HG03064 (cell line): ENCODE results near the gene MRPL58.
A peak's percentile ranks its signal among the peaks of the same experiment; 100 is the strongest.
"Not testable (repeated sequence)": the region's sequence is repeated elsewhere in the genome, so short reads cannot be mapped to it uniquely, and the experiment has no call there.

Experiments
- ATAC-seq: cut with Tn5 transposase; IDR thresholded peaks from one replicate; pipeline ENCODE4 v1.9.1; 2021; ENCODE audit warnings: low read depth; ENCODE audit not compliant: unreplicated experiment

MRPL58 gene

DNA sequence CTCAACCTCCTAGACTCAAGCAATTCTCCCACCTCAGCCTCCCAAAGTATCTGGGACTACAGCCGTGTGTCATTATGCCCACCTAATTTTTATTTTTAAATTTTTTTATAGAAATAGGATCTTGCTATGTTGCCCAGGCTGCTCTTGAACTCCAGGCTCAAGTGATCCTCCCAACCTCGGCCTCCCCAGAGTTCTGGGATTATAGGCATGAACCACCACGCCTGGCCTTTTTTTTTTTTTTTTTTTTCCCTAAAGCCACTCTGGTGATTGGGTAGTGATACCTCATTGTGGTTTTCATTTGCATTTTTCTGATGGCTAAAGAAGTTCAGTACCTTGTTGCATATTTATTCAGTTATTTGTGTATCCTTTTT is 26.3 kb upstream of the MRPL58 start:
- no peak for ATAC-seq

DNA sequence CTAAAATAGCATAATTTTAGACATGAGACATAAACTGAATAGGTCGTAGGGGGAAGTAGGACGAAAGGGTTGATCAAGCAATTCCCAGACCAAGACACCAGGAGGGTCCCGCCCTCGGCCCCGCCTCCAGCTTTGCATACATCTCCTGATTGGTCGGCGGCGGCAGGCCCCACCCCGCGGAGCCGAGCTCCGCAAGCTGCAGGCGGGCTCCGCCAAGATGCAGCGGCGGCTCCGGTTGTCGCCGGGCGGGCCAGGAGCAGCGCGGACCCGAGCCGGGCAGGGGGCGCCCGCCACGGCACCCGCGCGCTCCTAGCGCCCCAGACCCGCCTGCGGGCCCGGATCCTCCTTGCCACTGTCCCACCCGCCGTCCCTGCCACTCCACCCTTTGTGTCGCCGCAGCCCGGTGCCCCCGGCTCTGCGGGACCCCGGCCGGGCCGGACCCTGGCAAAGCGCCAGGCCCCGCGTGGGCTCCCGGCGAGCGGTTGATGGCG is 25.0 kb upstream of the MRPL58 start, which contains the start of gene CDR2L:
Gene CDR2L, plus strand, starts transcription at position 215 of the 491 bp plus-strand sequence. CDS start 412 bp downstream, outside the sequence.
- peak; percentile 85 for ATAC-seq

DNA sequence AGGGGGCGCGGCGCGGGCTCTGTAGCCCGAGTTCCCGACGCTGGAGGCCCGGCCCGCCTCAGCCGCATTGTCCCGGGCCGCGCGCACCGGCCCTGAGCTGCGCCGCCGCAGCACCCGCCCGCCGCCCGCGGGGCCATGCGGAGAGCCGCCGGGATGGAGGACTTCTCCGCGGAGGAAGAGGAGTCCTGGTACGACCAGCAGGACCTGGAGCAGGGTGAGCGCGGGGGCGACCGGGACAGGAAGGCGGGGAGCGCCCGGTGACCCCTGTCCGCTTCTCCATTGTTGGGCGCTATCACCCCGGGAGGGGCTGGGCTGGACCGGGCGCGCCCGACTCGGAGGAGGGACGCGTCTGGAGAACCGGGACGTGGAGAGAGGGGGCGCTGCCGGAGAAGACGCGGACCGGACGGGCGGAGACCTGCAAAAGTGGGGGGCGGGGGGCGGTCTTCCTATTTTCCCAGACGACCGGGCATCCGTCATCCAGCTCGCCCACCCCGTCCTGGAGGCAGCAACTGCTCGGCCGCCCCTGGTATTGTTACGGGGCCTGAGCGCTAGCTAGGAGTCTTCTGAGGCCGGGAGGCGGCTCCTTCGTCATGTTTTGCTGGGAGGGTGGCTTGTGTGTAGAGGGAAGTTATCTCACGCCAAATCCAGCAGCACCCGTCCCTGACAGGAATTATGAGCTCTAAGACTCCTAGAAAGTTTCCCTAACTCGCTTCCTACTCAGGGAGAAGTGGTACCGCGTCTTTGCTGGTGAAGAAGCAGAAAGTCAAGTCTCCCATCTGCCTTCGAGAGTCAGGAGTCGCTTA is 24.4 kb upstream of the MRPL58 start:
- ATAC-seq, result peak; percentile 44

DNA sequence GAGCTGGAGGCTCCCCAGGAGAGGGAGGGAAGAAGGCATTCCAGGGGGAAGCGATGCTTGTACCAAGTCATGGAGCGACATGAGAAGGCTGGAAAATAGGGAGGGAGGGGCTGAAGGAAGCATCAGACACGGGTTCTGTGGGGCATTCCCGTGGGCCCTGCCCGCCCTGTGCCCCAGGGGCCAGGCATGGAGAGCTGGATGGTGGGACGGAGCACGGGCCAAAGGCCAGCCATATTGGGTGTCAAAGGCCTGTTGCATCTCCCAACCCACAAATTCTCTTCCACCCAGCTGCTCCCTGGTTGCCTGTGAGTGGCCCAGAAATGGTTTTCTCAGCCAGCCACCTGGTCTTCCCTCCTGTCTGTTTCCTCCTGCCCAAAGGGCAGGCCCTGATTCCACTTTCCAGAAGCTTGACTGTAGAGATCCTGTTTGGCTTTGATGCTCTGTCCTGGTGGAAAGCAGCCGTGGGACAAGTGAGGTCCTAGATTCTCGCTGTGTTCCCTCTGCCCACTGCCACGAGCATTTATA is 21.8 kb upstream of the MRPL58 start:
- ATAC-seq, result no peak

DNA sequence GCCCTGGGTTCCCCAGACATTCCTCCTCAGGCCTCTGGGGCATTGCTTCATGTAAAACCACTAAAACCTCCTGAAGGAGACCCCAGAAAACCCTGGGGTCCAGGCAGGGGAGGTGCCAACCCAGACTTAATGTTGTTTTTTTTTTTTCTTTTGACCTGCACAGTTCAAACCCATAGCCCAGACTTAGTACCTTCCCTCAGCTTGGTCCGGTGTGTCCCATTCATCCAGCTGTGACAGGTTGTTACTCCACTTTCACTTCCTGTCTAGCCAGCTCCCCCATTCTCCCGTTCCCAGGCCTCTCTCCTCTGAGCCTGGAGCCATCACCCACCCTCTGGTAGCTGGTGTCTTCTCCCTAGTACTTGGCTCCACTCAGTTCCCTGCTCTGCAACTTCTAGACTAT is 20.2 kb upstream of the MRPL58 start:
- ATAC-seq, result no peak

DNA sequence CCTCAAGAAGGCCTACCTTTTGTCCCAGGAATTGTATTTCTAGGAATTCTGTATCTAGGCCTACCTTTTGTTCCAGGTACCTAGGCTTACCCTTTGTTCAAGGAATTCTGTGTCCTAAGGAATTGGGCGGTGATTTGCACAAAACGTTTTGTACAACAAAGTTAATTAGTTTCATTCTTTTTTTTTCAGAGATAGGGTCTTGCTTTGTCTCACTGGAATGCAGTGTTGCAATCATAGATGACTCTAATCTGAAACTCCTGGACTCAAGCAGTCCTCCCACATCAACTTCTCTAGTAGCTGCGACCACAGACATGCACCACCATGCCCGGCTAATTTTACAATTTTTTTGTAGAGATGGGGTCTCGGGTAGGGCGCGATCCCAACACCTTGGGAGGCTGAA is 18.0 kb upstream of the MRPL58 start:
- ATAC-seq, result no peak

DNA sequence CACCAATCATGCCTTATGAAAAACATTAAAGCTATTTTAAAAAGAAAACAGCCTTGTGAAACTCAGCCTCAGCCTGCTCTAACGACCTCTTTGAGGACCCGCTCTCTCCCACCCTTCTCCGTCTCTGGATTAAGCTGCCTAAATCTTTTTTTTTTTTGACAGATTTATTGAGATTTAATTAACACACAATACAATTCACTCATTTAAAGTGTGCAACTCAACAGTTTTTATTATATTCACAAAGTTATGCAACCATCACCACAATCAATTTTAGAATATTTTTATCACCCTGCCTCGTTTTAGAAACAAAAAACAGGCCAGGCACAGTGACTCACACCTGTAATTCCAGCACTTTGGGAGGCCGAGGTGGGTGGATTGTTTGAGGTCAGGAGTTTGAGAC is 16.6 kb upstream of the MRPL58 start:
- ATAC-seq, result no peak

DNA sequence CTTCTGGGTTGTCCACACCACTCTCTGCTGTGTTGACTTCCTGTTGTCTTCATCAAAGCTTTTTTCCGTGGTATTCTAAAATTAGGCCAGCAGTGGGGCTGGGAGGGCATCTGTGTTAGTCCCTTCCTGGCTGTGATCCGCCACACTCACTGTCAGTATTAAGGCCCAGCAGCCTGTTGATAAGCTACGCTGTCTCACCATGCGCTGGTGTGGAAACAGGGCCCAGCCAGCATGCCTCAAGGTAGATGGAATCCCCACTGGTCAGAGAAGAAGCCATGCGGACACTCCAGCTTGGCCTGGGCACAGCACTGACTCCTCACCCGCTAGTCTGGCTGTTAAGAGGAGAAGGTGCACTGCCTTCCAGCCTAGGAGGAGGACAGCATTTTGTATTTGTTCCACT is 13.7 kb upstream of the MRPL58 start:
- ATAC-seq, result no peak

DNA sequence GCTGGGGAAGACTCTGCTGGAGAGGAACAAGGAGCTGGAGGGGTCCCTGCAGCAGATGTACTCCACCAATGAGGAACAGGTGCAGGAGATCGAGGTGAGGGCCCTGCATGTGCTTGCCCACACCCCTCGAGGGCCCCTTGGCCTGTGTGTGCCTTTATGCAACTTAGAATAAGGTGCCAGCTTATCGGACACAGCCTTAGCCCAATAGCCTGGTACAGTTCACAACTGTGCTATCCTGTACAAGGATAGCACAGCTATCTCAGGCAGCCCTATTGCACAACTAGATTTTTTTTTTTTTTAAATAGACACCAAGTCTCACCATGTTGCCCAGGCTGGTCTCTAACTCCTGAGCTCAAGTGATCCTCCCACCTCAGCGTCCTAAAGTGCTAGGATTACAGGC is 12.9 kb upstream of the MRPL58 start:
- no peak for ATAC-seq

DNA sequence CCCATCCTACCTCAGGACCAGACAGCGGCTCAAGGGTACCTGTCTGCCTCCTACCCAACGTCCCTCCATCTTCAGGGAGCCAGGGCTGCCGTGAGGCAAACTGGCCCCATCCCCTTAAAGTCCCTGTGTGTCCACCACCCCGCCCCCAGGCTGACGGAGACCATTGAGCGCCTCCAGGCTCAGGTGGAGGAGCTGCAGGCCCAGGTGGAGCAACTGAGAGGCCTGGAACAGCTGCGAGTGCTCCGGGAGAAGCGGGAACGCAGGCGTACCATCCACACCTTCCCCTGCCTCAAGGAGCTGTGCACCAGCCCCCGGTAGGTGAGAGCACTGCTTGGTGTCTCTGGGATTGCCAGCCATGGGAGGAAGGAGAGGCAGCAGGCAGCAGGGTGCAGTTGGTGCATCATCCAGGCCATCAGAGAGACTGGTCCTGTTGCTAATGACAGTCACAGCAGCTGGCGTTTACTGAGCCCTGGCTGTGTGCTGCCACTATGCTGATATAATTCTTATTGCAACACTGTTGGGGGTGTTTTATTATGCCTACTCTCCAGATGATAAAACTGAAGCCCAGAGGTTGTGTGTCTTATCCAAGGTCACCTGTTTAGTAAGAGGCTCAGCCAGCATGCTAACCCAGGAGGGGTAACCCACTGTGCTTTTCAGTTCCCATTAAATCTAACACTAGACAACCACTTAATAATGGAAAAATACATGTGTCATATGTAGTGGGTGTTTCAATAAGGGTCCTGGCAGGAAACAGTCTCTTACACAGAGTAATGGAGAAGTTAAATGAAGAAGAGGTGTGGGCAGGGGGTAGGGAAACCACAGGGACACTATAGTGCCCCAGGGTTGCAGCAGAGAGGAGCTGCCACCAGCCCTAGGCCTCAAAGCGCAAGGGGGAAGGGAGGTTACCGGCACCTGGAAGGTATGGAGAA is 10.3 kb upstream of the MRPL58 start:
- ATAC-seq, result no peak

DNA sequence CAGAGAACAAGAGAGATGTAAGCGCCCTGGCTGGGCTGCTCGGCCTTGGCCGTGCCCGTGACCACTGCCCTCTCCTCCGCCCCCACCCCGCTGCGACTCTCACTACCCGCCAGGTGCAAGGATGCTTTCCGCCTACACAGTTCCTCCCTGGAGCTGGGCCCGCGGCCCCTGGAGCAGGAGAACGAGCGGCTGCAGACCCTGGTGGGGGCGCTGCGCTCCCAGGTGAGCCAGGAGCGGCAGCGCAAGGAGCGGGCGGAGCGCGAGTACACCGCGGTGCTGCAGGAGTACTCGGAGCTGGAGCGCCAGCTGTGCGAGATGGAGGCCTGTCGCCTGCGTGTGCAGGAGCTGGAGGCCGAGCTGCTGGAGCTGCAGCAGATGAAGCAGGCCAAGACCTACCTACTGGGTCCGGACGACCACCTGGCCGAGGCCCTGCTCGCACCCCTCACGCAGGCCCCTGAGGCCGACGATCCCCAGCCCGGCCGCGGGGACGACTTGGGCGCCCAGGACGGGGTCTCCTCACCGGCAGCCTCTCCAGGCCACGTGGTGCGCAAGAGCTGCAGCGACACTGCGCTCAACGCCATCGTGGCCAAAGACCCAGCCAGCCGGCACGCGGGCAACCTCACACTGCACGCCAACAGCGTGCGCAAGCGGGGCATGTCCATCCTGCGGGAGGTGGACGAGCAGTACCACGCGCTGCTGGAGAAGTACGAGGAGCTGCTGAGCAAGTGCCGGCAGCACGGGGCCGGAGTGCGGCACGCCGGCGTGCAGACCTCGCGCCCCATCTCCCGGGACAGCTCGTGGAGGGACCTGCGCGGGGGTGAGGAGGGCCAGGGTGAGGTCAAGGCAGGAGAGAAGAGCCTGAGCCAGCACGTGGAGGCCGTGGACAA is 9.2 kb upstream of the MRPL58 start:
- no peak for ATAC-seq

DNA sequence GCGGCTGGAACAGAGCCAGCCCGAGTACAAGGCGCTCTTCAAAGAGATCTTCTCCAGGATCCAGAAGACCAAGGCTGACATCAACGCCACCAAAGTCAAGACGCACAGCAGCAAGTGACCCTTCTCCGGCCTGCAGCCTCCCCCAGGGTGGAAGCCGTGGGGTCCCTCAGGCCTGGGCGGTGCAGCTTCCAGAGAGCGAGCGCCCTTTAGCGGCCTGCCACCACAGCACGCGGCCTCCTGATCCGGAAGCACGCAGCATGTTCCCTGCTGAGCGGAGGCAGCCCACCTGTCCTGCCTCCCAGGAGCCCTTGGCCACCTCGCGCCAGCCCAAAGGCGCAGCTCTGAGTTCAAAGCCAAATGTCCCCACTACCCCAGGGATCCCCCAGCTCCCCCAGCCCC is 8.5 kb upstream of the MRPL58 start:
- ATAC-seq, result no peak

DNA sequence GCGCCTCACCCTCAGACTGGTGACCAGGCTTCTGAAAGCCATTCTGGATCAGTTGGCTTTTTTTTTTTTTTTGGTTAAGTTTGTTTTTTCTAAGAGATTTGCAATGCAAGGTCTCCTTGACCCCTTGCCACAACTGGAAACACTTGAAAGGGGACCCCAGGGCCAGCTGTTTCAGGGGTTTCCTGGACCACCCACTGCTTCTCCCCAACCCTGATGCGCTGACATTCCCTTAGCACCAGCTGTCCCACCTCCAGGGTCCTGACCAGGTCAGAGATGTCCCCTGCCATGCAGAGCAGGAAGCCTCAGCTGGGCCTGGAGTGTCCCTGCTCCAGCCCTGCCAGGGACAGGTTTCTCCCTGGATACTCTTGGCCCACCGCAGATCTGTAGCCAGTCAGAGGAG is 8.1 kb upstream of the MRPL58 start:
- no peak for ATAC-seq

DNA sequence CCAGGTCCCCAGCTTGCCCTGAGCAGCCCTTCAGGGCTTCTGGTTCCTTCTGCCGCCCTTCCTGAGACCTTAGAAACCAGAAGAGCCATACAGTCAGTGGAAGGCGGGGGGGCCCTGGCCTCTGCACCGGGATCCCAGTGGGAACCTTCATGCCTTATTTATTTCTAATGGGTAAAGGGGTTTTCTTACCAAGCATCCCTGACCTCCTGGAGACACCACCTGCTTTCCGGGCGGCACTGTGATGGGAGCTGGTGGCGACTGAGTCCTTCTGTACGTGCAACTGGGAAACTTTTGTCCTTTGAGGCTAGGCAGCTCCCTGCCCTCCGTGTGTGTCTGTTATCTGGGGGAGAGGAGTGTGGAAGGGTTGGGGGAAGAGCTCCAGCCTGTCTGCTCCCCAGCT is 7.2 kb upstream of the MRPL58 start:
- ATAC-seq, result no peak

DNA sequence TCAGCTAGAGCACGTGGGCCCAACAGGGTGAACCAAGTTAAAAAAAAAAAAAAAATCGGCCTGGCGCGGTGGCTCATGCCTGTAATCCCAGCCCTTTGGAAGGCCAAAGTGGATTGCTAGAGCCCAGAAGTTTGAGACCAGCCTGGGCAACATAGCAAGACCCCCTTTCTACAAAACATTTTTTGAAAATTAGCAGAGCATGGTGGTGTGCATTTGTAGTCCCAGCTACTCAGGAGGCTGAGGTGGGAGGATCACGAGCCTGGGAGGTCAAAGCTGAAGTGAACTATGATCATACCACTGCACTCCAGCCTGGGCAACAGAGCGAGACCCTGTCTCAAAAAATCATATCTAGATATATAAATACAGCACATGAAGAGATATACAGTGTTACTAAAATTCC is 6.4 kb upstream of the MRPL58 start:
- ATAC-seq, result not testable (repeated sequence)

DNA sequence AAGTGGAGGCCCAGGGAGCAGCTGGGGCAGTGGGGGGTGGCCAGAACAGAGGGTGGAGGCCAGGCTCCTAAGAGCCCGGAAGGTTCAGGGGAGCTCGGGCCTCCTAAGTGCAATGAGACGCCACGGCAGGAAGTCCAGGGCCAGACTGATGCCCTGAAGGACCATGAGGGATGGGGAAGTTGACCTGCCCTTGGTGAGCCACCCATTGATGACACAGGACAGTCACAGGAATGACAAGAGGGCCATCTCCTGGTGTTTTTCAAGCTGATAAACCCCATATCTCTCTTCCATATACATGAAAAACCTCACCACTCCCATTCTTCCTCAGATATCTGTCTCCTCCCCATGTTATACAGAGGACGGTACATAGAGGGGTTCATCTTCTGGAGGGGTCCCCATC is 5.8 kb upstream of the MRPL58 start:
- no peak for ATAC-seq

DNA sequence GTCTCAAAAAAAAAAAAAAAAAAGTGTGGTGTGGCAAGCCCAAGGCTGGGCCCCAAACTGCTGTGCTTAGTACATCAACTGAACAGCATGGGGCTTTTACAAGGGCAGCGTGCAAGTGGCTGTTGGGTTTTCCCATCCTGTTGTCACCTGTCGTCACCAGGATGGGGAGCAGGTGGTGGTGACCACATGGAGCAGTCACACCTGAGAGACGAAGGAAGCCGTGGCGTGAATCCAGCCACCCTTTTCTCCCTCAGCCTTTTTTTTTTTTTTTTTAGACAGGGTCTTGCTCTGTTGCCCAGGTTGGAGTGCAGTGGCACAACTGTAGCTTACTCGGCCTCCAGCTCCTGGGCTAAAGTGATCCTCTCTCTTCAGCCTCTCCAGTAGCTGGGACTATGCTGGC is 4.1 kb upstream of the MRPL58 start:
- no peak for ATAC-seq

DNA sequence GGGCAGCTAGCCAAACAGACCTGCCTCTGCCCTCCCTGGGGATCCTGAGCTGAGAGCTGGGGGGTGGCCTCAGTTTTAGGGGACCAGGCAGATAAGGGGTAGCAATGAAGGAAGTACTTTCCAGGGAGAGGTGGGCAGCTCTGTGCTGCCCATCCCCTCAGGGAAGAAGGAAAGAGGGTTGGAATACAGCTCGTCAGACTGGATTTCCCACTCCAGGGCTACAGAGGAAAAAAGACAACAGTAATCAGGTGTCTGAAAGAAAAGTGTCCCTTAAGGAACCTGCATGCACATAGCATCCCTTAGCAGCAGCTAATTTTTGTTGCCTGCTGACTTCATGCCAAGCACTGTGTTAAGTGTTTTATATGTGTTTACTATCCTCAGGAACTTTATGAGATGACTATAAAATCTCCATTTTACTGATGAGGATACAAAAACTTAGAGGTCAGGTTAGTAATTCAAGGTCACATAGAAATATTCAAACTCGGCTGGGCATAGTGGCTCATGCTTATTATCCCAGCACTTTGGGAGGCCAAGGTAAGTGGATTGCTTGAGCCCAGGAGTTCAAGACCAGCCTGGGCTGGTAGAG is 3.2 kb upstream of the MRPL58 start:
- no peak for ATAC-seq

DNA sequence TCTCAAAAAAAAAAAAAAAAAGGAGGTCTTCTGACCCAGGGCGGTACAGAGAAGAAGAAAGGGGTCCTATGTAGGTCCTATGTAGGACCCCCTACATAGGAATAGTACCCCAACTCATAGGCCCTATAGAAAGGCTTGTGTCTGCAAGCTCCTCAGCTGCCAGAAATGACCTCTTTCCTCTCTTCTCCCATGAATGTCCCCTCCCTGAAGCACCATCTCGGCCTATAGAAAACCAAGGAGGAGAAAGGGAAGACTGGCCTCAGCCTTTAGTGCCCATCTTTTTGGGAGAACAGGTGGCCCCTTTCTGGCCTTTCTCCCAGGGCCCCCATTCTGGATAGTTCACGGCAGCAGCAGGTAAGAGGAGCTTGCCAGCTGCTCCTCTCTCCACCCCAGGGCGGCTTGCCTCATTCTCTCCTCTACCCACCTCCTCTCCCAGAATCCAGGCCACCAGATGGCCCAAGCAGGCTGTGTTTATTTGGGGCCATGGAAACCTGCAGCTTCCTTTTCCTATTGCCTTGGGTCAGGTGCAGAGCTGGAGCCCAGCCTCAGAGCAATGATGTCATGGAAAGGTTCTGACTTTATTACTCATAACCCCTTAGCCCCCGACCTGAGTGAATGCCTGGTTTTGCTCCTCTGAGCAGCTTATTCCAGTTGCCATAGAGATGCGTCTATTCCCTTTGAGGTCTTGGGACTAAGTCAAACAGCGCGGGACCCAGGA is 1.6 kb upstream of the MRPL58 start:
- ATAC-seq, result no peak
